ENCODE measurements around the gene PRDM5. TPM values are rescaled to one million over a fixed set of nuclear protein-coding genes. Genes with fewer than 3 reads are reported as not detected.

The PRDM5 gene
- total and polyA plus RNA-seq, 2 of the 13 experiments (the other 11 are each of a cell fraction or from before 2014, with no cell fraction given) = not detected

DNA sequence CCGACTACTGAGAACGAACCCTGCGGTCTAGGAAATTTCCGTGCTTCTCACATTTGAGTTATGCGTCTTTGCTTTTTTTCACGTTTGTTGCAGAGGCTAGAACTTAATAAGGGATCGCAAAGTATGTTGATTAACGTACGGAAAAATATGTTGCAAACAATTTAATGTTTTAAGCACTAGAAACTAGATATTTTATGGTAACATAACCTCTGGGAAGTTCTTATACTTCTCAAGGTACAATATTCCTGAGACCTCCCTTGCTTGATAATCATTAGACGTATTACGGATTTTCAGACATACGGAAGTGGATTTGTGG is 639 bp upstream of the PRDM5 start:
- no peaks in the 10 kb centered on the region for H3K9me3 ChIP-seq (ENCODE audit: low read length)
- no peak overlapping the region for H3K27ac ChIP-seq (ENCODE audit: extremely low read length, insufficient read depth, low read length)
- peaks cover 2 to 22% of the 10 kb centered on the region in 2 experiments; a peak in 4 of 5 replicates for H3K27me3 ChIP-seq (ENCODE audit: control insufficient read depth in 1 of 2, insufficient read depth in 2 of 2, low read length in 2 of 2)
- no peak overlapping the region for H3K9ac ChIP-seq (ENCODE audit: insufficient read depth, low read depth, low read length)
- H3K4me3 ChIP-seq (replicated peaks in 1 of 3; ENCODE audit: insufficient read depth in 1 of 3, low read depth in 2 of 3, low read length in 3 of 3) = 0 out of 6 replicates have a peak overlapping the region, but pooled peaks of 1 of the 3 experiments have one; percentile 16
- CTCF ChIA-PET (ENCODE audit: low intra/inter-chr PET ratio, low total read pairs) = no interaction called here
- H3K36me3 ChIP-seq (replicated peaks in 1 of 2; ENCODE audit: control insufficient read depth in 1 of 2, insufficient read depth in 2 of 2, low read length in 2 of 2) = no peaks in the 10 kb centered on the region
- WGBS (ENCODE audit: low lambda C conversion rate) = 23% methylated on average over 12 of the region's 12 CpGs
- H3K4me2 ChIP-seq (ENCODE audit: low read depth, low read length) = no peak overlapping the region
- peak; percentile 93 for TF ChIP-seq CBX2 (IDR thresholded peaks at IDR 0.05; ENCODE audit: low read depth, low read length)
- no peak for TF ChIP-seq CBX2 (CRISPR knock-in tag; IDR thresholded peaks at IDR 0.05; ENCODE audit: low read depth)
- TF ChIP-seq, protein P1, sequence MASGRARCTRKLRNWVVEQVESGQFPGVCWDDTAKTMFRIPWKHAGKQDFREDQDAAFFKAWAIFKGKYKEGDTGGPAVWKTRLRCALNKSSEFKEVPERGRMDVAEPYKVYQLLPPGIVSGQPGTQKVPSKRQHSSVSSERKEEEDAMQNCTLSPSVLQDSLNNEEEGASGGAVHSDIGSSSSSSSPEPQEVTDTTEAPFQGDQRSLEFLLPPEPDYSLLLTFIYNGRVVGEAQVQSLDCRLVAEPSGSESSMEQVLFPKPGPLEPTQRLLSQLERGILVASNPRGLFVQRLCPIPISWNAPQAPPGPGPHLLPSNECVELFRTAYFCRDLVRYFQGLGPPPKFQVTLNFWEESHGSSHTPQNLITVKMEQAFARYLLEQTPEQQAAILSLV (CRISPR knock-in tag; IDR thresholded peaks at IDR 0.05; ENCODE audit: borderline replicate concordance) = no peak
- TF ChIP-seq SRF (IDR thresholded peaks at IDR 0.05; ENCODE audit: low read depth, low read length) = no peak
- no TSS peak for BruUV-seq (replicated peaks)
- in situ Hi-C loops (cut with HindIII; ENCODE audit: extremely low pct_ligation_motif_present, low pct_unique_long_range_greater_than_20kb) (no loop called here), intact Hi-C loops (cut with micrococcal nuclease; ENCODE audit: unreplicated experiment) (no loop called here)
- H3K79me2 ChIP-seq (ENCODE audit: insufficient read depth, low read length) = no peaks in the 10 kb centered on the region
- no peak for FAIRE-seq
- DNase-seq (ENCODE audit: low spot score) = no peak
- no peaks in the 10 kb centered on the region for H4K20me1 ChIP-seq (ENCODE audit: insufficient read depth, low read length)
- no peak for ATAC-seq
- H3K4me1 ChIP-seq (ENCODE audit: insufficient read depth, low read length) = no peaks in the 10 kb centered on the region
- no peak overlapping the region for H2AFZ ChIP-seq (ENCODE audit: low read length)
- POLR2A ChIA-PET = no interaction called here

DNA sequence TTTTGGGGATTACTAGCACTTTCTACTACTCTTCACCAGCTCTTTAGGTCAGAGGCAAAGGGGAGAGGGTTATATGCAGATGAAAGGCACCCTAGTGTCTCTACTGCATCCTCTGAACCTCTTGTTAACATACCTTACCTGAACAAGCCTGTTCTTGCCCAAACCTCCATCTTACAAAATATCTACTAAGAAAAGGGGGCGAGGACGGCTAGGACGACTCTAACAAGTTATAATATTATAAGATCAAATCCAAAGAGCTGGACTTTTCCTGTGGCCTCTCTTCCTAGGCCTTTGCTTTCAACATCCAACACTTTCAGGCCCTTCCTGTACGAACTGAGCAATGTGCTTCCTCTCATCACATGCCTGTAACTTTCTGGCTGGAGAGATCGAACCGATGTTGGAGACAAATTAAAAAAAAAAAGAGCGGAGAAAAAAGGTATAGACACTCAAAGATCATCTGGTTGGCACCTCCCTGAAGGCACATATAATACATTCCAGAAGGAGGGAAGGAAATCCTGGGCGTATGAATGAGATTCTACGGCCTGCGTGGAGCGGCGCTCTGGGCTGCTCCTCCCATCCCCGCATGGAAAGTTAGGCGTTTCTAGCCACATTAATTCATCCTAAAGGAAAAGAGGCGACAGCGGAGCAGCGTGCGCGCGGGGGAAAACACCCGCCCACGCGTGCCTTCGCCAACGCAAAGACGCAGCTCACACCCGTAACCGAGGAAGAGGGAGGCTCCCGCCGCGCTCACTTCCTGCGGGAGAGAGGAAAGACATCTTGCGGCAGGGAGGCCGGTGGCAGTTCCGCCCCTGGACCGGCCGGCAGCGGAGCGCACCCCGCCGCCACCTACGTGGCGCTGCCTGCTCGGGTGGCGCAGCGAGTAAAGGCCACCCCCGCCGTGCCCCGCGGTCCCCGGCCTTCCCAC is 808 bp downstream of the PRDM5 start:
- Histone ChIP-seq H3K4me1 (ENCODE audit: insufficient read depth, low read length) (no peaks in the 10 kb centered on the region), H3K4me3 (replicated peaks in 1 of 3; ENCODE audit: insufficient read depth in 1 of 3, low read depth in 2 of 3, low read length in 3 of 3) (no peak overlapping the region), H3K4me2 (ENCODE audit: low read depth, low read length) (no peak overlapping the region), H3K27me3 (ENCODE audit: control insufficient read depth in 1 of 2, insufficient read depth in 2 of 2, low read length in 2 of 2) (peaks cover 2 to 22% of the 10 kb centered on the region in 2 experiments; a peak in 4 of 5 replicates), H4K20me1 (ENCODE audit: insufficient read depth, low read length) (no peaks in the 10 kb centered on the region), H2AFZ (ENCODE audit: low read length) (no peak overlapping the region), H3K79me2 (ENCODE audit: insufficient read depth, low read length) (no peaks in the 10 kb centered on the region), H3K9me3 (ENCODE audit: low read length) (no peaks in the 10 kb centered on the region), H3K36me3 (replicated peaks in 1 of 2; ENCODE audit: control insufficient read depth in 1 of 2, insufficient read depth in 2 of 2, low read length in 2 of 2) (no peaks in the 10 kb centered on the region), H3K9ac (ENCODE audit: insufficient read depth, low read depth, low read length) (no peak overlapping the region), H3K27ac (ENCODE audit: extremely low read length, insufficient read depth, low read length) (no peak overlapping the region)
- ATAC-seq = peak; percentile 31; the same call in 1 of the 3 replicates
- no peak for FAIRE-seq
- in situ Hi-C loops (cut with HindIII; ENCODE audit: extremely low pct_ligation_motif_present, low pct_unique_long_range_greater_than_20kb) = no loop called here
- WGBS (ENCODE audit: low lambda C conversion rate) = 45% methylated on average over 27 of the region's 51 CpGs
- ChIA-PET CTCF (ENCODE audit: low intra/inter-chr PET ratio, low total read pairs) (no interaction called here), POLR2A (no interaction called here)
- intact Hi-C loops (cut with micrococcal nuclease; ENCODE audit: unreplicated experiment) = no loop called here
- BruUV-seq (replicated peaks) = no TSS peak
- no peak for DNase-seq (ENCODE audit: low spot score)
- TF ChIP-seq, protein P2, sequence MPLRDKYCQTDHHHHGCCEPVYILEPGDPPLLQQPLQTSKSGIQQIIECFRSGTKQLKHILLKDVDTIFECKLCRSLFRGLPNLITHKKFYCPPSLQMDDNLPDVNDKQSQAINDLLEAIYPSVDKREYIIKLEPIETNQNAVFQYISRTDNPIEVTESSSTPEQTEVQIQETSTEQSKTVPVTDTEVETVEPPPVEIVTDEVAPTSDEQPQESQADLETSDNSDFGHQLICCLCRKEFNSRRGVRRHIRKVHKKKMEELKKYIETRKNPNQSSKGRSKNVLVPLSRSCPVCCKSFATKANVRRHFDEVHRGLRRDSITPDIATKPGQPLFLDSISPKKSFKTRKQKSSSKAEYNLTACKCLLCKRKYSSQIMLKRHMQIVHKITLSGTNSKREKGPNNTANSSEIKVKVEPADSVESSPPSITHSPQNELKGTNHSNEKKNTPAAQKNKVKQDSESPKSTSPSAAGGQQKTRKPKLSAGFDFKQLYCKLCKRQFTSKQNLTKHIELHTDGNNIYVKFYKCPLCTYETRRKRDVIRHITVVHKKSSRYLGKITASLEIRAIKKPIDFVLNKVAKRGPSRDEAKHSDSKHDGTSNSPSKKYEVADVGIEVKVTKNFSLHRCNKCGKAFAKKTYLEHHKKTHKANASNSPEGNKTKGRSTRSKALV (CRISPR knock-in tag; IDR thresholded peaks at IDR 0.05) = peak; percentile 40; the same call in 1 of the 2 replicates
- no peak for TF ChIP-seq ZZZ3 (CRISPR knock-in tag; IDR thresholded peaks at IDR 0.05; ENCODE audit: borderline replicate concordance)
